BLaER1 treated with 17β-estradiol and CSF1 and Interleukin-3, amounts not matched to agents 10 nM and 100 nM (cell line): ENCODE data around the gene CD226.

Experiments
- H3K27ac ChIP-seq, 11 experiments: shearing (Covaris generic); formaldehyde crosslinking; 2 replicates each; pipeline ENCODE4 v1.8.1; 2022
- H3K27me3 ChIP-seq, 11 experiments: shearing (Covaris generic); formaldehyde crosslinking; 2 replicates each; pipeline ENCODE4 v1.8.1; 2022
- H3K36me3 ChIP-seq, 11 experiments: shearing (Covaris generic); formaldehyde crosslinking; 2 replicates each; pipeline ENCODE4 v1.8.1; 2022
- H3K4me1 ChIP-seq, 10 experiments: shearing (Covaris generic); formaldehyde crosslinking; 2 replicates each; pipeline ENCODE4 v1.8.1; 2022
- H3K4me2 ChIP-seq, 11 experiments: shearing (Covaris generic); formaldehyde crosslinking; 2 replicates each; pipeline ENCODE4 v1.8.1; 2022
- H3K4me3 ChIP-seq, 10 experiments: shearing (Covaris generic); formaldehyde crosslinking; 2 replicates each; pipeline ENCODE4 v1.8.1; 2022
- H3K9ac ChIP-seq, 11 experiments: shearing (Covaris generic); formaldehyde crosslinking; 2 replicates each; pipeline ENCODE4 v1.8.1; 2022
- H3K9me3 ChIP-seq, 11 experiments: shearing (Covaris generic); formaldehyde crosslinking; replicated peaks in 1 of 11; 2 replicates each; pipeline ENCODE4 v1.8.1; 2022
- H4K20me1 ChIP-seq, 11 experiments: shearing (Covaris generic); formaldehyde crosslinking; 2 replicates each; pipeline ENCODE4 v1.8.1; 2022
- Cebpa-rat ChIP-seq, 11 experiments: shearing (Covaris generic); IDR thresholded peaks; 2 replicates each; pipeline ENCODE4 v1.8.1; 2022

CD226 gene

DNA sequence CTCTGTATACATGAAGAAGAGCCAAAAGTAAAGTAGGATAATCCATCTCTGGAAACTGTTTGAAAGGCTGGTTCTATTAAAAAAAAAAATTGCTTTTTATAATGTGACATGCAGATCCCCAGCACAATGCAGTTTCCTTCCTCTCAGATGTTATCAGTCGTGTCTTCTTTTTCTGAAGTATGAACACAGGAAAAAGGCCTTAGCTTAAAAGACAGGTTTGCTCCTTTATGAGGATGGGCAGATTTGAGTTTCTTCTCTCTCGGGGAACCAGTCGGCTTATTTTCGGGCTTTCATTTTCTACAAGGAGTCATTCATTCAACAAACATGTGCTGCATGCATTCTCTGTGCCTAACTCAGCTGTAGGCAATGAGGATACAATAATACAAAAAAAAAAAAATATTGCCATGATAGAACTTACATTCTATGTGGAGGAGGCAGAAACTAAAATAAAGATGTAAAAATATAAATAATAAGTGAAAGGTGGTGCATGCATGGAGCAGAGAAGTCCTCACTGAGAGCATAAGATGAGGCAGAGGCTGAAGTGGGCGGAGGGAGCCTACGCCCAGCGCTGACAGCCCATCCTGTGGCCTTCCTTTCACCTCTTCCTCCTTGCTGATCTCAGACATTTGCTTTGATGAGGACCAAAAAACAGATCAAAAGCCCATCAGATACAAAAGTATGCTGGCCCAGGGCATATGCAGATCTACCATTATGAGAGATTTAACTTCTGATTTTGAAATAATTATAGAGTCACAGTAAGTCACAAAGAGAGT lies at the start of gene CD226:
Gene CD226, minus strand, starts transcription at position 513 of the 773 bp plus-strand sequence. Its CDS starts 467 bp downstream, at position 46.
- Histone ChIP-seq H3K9me3 (peaks cover 0 to 8% (median 0%) of the 10 kb centered on the region in 11 experiments; a peak in 7 of 22 replicates), H3K27ac (peak within 1 kb of the TSS in 3 of 11 experiments; percentile 24 to 49 (median 39); a peak in 5 of 22 replicates), H3K27me3 (no peaks in the 10 kb centered on the region), H3K4me3 (no peak within 1 kb of the TSS), H3K36me3 (no peaks in the 10 kb centered on the region), H3K4me1 (peaks cover 0 to 37% (median 12%) of the 10 kb centered on the region in 10 experiments; a peak in 10 of 20 replicates), H4K20me1 (no peaks in the 10 kb centered on the region), H3K9ac (peak within 1 kb of the TSS in 1 of 11 experiments; percentile 29; a peak in 1 of 22 replicates), H3K4me2 (peak within 1 kb of the TSS in 4 of 11 experiments; percentile 28 to 75 (median 69); a peak in 8 of 22 replicates)
- TF ChIP-seq Cebpa-rat (IDR thresholded peaks at IDR 0.05): no peak

DNA sequence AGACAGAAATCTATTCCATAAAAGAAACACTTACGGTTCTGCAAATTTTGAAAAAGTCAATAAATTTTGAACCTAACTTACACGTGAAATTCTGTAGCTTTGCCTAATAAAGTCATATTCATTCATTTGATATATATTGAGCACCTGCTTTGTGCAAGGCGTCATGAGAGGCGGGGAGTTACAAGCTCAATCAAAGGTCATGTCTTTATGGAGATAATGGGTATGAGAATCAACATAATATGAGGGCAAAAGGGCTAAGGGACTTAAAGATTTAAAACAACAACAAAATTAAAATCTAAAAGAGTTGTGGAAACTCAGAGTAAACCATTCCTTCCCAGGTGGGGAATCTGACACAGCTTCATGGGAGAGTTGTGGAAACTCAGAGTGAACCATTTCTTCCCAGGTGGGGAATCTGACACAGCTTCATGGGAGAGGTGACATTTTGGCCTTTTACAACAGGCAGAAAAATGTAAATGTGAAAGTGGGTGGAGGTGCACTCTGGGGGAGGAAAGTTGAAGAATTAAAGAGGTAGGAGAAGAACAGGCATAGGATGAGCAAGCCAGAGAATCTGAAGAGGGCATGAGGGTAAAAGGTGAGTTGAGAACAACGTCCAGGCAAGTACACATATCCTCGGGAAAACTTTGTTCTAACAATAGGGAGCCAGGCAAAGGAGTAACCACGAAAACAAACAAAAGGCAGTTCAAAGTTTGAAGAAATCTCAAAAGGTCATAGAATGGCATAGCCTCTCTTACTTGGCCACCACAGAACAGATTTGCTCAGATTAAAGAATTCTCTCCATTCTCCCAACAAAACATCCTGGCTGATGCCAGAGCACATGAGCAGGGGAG lies 49.5 kb upstream of the CD226 start:
- H4K20me1 ChIP-seq: no peaks in the 10 kb centered on the region
- no peak overlapping the region for H3K9ac ChIP-seq
- no peak overlapping the region for H3K4me2 ChIP-seq
- TF ChIP-seq Cebpa-rat (IDR thresholded peaks at IDR 0.05): no peak
- H3K27me3 ChIP-seq: no peaks in the 10 kb centered on the region
- H3K27ac ChIP-seq: no peak overlapping the region
- no peaks in the 10 kb centered on the region; a peak in 1 of 22 replicates for H3K9me3 ChIP-seq
- no peak overlapping the region for H3K4me3 ChIP-seq
- H3K36me3 ChIP-seq: peaks cover 0 to 36% (median 21%) of the 10 kb centered on the region in 11 experiments; a peak in 20 of 22 replicates
- H3K4me1 ChIP-seq: no peaks in the 10 kb centered on the region

DNA sequence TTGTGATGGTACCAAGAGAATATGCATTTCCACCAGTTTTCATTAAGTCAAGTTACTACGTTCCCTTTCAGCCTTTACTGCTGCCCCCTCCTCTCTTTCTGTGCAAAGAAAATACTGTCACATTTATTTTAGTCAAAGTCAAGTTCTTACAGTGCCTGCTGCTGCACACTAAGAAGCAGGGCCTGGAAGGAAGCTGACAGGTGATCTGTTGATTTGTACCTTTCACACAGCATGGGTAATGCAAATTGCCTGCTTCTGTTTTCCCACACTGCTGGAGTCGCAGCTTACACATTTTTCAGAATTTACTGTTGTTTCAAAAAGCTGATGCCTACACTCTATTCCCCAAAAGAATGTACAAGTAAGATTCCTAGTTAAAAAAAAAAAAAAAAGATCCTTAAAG lies 48.7 kb upstream of the CD226 start:
- no peaks in the 10 kb centered on the region for H3K27me3 ChIP-seq
- H3K4me1 ChIP-seq: no peaks in the 10 kb centered on the region
- H3K9ac ChIP-seq: no peak overlapping the region
- peaks cover 0 to 28% (median 14%) of the 10 kb centered on the region in 11 experiments; a peak in 20 of 22 replicates for H3K36me3 ChIP-seq
- H3K4me3 ChIP-seq: no peak overlapping the region
- no peak overlapping the region for H3K27ac ChIP-seq
- H3K4me2 ChIP-seq: no peak overlapping the region
- H3K9me3 ChIP-seq: no peaks in the 10 kb centered on the region; a peak in 1 of 22 replicates
- TF ChIP-seq Cebpa-rat (IDR thresholded peaks at IDR 0.05): no peak
- no peaks in the 10 kb centered on the region for H4K20me1 ChIP-seq

DNA sequence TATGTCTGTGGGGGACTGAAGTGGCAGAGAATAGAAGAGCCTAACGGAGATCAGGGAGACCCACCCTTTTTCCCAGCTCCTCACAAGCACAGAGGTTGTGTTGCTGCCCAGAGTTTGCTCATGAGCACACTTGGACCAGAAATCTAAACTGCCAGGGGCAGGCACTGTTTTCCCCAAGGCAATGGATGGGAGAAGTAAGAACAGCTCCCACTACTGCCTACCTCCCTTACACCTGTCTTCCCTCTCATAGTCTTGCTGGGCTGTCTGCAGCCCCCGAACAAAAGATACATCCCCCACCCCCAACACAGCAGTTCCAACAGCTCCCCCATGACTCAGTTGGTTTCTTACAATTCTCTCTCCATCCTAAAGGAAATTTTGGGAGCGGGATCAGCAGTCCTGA lies 48.1 kb upstream of the CD226 start:
- Histone ChIP-seq H3K36me3 (peaks cover 0 to 22% (median 9%) of the 10 kb centered on the region in 11 experiments; a peak in 14 of 22 replicates), H3K4me1 (no peaks in the 10 kb centered on the region), H3K27me3 (no peaks in the 10 kb centered on the region), H3K4me3 (no peak overlapping the region), H3K27ac (no peak overlapping the region), H4K20me1 (no peaks in the 10 kb centered on the region), H3K9me3 (no peaks in the 10 kb centered on the region; a peak in 1 of 22 replicates), H3K9ac (no peak overlapping the region), H3K4me2 (no peak overlapping the region)
- TF ChIP-seq Cebpa-rat (IDR thresholded peaks at IDR 0.05): no peak

DNA sequence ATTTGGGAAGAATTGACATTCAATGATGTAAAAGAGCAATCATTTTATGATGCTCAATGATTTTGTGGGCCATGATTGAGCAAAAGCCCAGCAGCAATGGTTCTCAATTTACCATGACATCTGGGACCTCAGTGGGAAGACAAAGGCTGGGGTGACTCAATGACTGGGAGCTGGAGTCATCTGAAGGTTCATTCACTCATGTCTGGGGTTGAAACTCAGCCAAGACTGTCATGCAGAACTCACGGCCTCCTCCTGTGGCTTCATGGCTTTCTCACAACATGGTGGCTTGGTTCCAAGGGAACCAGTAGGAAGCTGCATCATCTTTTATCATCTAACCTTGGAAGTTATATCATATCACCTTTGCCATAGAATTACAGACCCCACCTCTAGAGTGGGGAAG lies 45.1 kb upstream of the CD226 start:
- Histone ChIP-seq H4K20me1 (no peaks in the 10 kb centered on the region), H3K27me3 (no peaks in the 10 kb centered on the region), H3K4me1 (no peaks in the 10 kb centered on the region), H3K4me3 (no peak overlapping the region), H3K9ac (no peak overlapping the region), H3K27ac (no peak overlapping the region), H3K36me3 (peaks cover 0 to 17% (median 10%) of the 10 kb centered on the region in 11 experiments; a peak in 11 of 22 replicates), H3K9me3 (peaks cover 14 to 22% (median 15%) of the 10 kb centered on the region in 11 experiments), H3K4me2 (no peak overlapping the region)
- no peak for TF ChIP-seq Cebpa-rat (IDR thresholded peaks at IDR 0.05)

DNA sequence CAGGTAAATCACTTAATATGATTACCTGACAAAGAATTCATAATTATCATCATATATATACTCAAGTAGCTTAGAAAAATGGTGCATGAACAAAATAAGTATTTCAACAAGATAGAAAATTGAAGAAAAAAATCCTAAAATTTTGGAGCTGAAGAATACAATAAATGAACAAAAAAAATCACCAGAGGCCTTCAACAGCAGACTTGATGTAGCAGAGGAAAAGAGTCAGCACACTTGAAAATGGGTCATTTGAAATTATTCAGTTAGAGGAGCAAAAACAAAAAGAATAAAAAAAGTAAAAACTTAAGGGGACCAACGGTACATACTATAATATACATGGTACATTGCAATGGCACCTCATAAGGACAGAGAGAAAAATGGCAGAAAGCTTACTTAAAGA lies 40.2 kb upstream of the CD226 start:
- peaks cover 15 to 29% (median 22%) of the 10 kb centered on the region in 11 experiments for H3K9me3 ChIP-seq
- H3K27ac ChIP-seq: no peak overlapping the region
- peaks cover 0 to 43% (median 20%) of the 10 kb centered on the region in 11 experiments; a peak in 16 of 22 replicates for H3K36me3 ChIP-seq
- no peak overlapping the region for H3K4me3 ChIP-seq
- no peak overlapping the region for H3K9ac ChIP-seq
- TF ChIP-seq Cebpa-rat (IDR thresholded peaks at IDR 0.05): no peak
- no peaks in the 10 kb centered on the region for H3K27me3 ChIP-seq
- H3K4me1 ChIP-seq: no peaks in the 10 kb centered on the region
- no peak overlapping the region for H3K4me2 ChIP-seq
- H4K20me1 ChIP-seq: no peaks in the 10 kb centered on the region

DNA sequence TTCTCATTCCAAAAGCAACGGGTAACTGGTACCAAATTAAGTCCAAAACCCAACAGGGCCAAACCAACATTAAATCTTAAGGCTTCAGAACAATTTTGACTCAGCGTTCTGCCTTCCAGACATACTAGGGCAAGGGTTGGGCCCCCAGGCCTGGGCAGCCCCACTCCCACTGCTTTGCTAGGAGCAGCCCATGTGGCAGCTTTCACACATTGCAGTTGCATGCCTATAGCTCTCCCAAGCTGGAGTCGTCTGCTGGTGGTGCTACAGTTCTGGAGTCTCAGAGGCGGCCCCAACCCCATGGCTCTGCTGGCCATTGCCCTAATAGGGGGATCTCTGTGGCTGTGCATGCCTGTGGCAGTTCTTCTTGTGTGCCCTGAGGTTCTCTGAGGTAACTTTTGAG lies 37.6 kb upstream of the CD226 start:
- no peak for TF ChIP-seq Cebpa-rat (IDR thresholded peaks at IDR 0.05)
- Histone ChIP-seq H4K20me1 (no peaks in the 10 kb centered on the region), H3K27ac (no peak overlapping the region), H3K4me2 (no peak overlapping the region), H3K9me3 (peaks cover 15 to 29% (median 22%) of the 10 kb centered on the region in 11 experiments), H3K9ac (no peak overlapping the region), H3K4me1 (peaks cover 0 to 12% (median 0%) of the 10 kb centered on the region in 10 experiments; a peak in 3 of 20 replicates), H3K36me3 (peaks cover 0 to 43% (median 20%) of the 10 kb centered on the region in 11 experiments; a peak in 16 of 22 replicates), H3K27me3 (no peaks in the 10 kb centered on the region), H3K4me3 (no peak overlapping the region)

DNA sequence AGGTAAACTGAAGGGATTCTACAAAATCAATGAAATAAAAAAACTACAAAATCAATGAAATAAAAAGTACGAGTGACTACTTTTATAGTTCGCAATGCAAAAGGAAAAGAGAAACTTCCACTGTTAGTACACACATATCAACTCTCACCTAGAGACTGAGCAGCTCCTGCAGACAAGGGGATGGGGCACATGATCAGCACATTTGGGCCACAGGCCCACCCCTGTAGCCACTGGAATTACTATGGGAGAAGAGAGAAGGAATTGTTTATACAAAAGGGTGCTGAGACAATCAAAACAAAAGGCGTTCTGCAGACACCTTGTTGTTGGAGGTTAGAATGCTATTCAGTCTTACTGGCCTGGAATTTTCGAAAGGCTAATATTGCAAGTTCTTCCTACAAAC lies 34.7 kb upstream of the CD226 start:
- TF ChIP-seq Cebpa-rat (IDR thresholded peaks at IDR 0.05): no peak
- no peak overlapping the region for H3K27ac ChIP-seq
- H3K4me3 ChIP-seq: no peak overlapping the region
- peaks cover 0 to 31% (median 9%) of the 10 kb centered on the region in 11 experiments; a peak in 16 of 22 replicates for H3K36me3 ChIP-seq
- no peak overlapping the region for H3K4me2 ChIP-seq
- H3K27me3 ChIP-seq: no peaks in the 10 kb centered on the region
- H3K4me1 ChIP-seq: peaks cover 0 to 29% (median 6%) of the 10 kb centered on the region in 10 experiments; a peak in 11 of 20 replicates
- H3K9ac ChIP-seq: no peak overlapping the region
- no peaks in the 10 kb centered on the region for H4K20me1 ChIP-seq
- H3K9me3 ChIP-seq: peaks cover 3 to 11% (median 8%) of the 10 kb centered on the region in 11 experiments; a peak in 20 of 22 replicates

DNA sequence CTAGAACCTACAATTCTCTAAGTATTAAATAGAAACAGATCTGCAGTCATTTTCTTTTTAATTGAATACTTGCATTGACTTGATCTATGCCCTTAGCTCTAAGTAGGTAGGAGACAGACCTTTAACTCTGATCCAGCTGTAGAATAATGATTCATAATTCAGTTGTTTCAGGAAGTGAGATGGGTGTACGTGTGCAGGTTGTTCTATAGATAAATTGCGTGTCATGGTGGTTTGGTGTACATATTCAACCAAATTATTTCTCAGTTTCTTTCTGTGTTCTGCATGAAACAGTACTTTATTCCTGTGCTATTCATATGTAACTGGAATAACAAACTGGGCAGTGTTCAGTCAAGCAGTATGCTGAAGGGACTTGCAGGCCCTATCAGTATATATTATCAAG lies 34.3 kb upstream of the CD226 start:
- no peak overlapping the region for H3K4me3 ChIP-seq
- H3K9ac ChIP-seq: no peak overlapping the region
- peaks cover 0 to 29% (median 6%) of the 10 kb centered on the region in 10 experiments; a peak in 11 of 20 replicates for H3K4me1 ChIP-seq
- peaks cover 0 to 32% (median 7%) of the 10 kb centered on the region in 11 experiments; a peak in 14 of 22 replicates for H3K36me3 ChIP-seq
- no peak for TF ChIP-seq Cebpa-rat (IDR thresholded peaks at IDR 0.05)
- no peak overlapping the region for H3K4me2 ChIP-seq
- no peak overlapping the region for H3K27ac ChIP-seq
- H4K20me1 ChIP-seq: no peaks in the 10 kb centered on the region
- H3K9me3 ChIP-seq: peaks cover 7 to 14% (median 9%) of the 10 kb centered on the region in 11 experiments
- no peaks in the 10 kb centered on the region for H3K27me3 ChIP-seq
